ENCODE results near the gene CCDC159.

GRCh38 chr19:11304936-11305335 lies 41.4 kb upstream of the CCDC159 start:
- TF ChIP-seq POLR2A (IDR thresholded peaks at IDR 0.05) (no peak), EP300 (IDR thresholded peaks at IDR 0.05) (no peak)
- TF ChIP-seq, protein P1, sequence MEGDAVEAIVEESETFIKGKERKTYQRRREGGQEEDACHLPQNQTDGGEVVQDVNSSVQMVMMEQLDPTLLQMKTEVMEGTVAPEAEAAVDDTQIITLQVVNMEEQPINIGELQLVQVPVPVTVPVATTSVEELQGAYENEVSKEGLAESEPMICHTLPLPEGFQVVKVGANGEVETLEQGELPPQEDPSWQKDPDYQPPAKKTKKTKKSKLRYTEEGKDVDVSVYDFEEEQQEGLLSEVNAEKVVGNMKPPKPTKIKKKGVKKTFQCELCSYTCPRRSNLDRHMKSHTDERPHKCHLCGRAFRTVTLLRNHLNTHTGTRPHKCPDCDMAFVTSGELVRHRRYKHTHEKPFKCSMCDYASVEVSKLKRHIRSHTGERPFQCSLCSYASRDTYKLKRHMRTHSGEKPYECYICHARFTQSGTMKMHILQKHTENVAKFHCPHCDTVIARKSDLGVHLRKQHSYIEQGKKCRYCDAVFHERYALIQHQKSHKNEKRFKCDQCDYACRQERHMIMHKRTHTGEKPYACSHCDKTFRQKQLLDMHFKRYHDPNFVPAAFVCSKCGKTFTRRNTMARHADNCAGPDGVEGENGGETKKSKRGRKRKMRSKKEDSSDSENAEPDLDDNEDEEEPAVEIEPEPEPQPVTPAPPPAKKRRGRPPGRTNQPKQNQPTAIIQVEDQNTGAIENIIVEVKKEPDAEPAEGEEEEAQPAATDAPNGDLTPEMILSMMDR (IDR thresholded peaks at IDR 0.05) = no peak
